ENCODE measurements around the gene OLA1.

The OLA1 gene

DNA sequence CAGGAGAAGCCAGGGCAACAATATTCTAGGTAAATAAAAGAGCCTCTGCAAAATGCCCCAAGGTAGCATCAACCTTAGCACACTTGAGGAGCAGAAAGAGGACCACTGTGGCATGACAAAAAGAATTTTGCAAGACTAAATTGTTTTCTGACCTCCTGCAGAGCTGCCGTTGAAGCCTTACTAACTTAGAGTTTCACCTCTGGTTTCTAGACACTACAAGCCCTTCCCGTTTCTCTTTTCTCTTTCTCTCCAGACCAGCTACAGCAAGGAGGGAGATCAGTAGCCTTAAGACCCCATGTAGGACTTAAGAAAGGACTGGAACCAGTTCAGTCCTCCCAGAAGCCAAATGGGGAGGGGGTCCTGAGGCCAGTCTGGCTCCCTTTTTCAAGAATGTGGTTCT, 209.9 kb downstream of the OLA1 start:
- no peak for DNase-seq (ENCODE audit: low read depth in 2 of 2, low spot score in 1 of 2)

- no peak for DNase-seq (ENCODE audit: low read depth in 2 of 2, low spot score in 1 of 2)
These were observed 211.5 kb downstream of the OLA1 start for GRCh38 chr2:174036825-174037224.

DNA sequence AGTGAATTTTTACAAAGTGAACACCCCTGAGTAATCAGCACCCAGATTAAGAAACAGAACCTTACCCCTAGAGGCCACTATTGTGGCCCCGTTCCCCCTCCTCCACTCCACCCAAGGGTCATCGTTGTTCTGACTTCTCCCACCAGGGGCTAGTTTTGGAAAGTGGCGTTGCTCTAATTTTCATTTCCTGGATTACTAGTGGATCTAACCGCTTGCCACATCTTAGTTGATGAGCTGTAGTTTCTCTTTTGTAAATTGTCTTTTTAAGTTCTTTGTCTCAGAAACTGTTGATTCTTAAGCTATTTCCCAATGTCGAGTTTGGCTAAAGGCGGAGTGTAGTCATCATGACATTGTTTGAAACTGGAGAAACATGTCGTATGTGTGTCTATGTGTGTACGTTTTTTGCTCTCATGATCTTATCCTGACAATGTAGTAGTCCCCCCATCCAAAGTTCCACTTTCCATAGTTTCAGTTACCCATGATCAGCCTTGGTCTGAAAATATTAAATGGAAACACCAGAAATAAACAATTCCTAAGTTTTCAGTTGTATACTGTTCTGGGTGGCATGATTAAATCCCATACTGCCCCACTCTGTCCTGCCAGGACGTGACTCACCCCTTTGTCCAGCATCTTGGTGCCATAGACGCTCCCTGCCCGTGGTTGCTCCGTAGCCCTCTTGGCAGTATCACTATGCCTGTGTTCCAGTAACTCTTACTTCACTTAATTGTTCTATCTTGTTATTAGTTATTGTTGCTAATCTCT, 212.2 kb downstream of the OLA1 start:
- no peak for DNase-seq (ENCODE audit: low read depth in 2 of 2, low spot score in 1 of 2)

- no peak for DNase-seq (ENCODE audit: low read depth in 2 of 2, low spot score in 1 of 2)
These were observed 213.2 kb downstream of the OLA1 start for GRCh38 chr2:174035117-174035635.

- DNase-seq (ENCODE audit: low read depth in 2 of 2, low spot score in 1 of 2), result no peak
These were observed 215.2 kb downstream of the OLA1 start for GRCh38 chr2:174033163-174033550.

DNA sequence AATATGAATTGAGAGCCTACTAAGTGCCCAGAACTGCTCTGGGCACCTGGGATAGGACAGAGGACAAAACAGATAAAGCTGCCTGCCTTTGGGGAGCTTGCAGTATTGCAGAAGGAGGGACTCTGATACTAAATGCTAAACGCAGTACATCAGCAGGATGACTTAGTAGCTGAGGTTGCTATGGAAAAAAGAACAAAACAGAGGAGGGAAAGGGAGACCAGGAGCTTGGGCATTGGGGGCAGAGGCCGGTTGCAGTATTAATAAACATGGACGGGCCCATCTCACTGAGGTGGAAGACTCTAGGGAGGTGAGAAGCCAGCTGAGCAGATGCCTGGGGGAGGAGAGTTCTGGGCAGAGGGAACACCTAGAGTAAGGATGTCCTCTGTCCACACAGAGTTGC, 217.1 kb downstream of the OLA1 start:
- no peak for DNase-seq (ENCODE audit: low read depth in 2 of 2, low spot score in 1 of 2)

- no peak for DNase-seq (ENCODE audit: low read depth in 2 of 2, low spot score in 1 of 2)
These were observed 219.4 kb downstream of the OLA1 start for GRCh38 chr2:174028935-174029334.

GRCh38 chr2:174027956-174028355, 220.4 kb downstream of the OLA1 start:
- no peak for DNase-seq (ENCODE audit: low read depth in 2 of 2, low spot score in 1 of 2)

DNA sequence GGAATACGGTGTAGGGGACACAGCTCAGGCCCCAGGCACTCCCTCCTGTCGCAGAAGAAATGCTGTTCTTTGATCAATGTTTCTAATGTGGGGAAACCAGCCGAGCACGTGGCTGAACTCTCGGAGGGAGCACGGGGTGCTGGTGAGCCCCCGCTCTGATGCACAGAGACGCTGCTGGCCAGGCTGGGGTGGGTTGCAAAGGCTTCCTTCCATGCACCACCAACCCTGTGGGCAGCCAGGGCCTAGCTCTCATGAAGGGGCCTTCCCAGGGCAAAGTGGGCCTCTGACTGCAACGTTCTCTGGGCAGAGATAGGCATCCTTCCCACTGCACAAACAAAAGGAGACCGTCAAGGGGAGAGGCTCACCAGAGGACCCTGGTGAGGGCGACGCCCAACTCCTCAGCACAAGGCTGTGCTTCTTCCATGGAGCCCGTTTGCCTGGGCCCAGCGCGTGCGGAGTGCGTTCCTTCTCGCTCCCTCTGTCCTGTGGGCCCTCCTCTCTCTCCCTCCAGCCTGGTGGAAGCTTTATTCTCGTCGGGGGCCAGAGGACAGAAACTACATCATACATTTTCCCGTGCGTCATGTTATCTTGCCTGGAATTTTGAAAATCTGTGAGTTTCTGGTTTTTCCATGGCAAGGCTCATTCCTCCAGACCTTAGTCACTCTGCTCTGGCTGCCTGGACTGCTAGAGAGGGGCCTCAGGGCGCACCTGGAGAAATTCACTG, 222.0 kb downstream of the OLA1 start:
- DNase-seq (ENCODE audit: low read depth in 2 of 2, low spot score in 1 of 2), result no peak

DNA sequence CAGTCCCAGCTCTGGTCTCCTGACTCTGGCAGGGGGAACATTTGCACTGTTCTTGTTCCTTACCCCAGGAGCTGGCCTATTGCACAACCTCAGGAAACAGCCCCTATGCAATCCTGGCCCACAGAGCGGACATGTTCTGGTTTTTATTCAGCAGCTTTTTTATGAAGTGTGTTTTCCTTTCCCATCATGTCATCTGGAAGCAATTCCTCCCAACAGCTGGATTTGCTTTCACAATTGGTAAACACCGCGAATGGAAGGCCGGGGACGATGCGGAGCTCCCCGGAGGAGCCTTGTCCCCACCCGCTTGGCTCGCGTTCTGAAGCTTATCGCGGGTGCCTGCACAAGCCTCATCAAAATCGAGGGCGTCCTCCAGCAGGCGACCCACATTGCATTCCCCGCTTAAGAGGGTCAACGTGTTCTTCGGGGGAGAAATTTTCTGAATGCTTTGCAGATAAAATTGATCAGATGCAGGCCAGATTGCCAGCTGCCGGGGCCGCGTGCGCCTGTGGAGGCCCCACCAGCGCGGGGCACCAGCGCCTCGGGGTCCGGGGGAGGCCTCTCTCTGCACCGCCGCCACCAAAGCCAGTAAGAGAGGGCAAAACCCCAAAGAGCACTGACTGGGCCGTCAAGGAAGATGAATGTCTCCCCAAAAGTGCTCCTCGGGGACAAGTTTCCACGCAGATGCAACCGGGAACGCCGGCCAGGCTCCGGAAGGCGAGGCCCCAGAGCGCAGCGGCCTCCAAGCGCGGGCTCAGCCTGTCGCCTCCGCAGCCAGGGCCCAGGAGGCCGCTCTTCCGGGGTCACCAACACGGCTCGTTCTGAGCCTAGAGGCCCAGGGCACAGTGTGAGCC, 222.8 kb downstream of the OLA1 start:
- no peak for DNase-seq (ENCODE audit: low read depth in 2 of 2, low spot score in 1 of 2)

DNA sequence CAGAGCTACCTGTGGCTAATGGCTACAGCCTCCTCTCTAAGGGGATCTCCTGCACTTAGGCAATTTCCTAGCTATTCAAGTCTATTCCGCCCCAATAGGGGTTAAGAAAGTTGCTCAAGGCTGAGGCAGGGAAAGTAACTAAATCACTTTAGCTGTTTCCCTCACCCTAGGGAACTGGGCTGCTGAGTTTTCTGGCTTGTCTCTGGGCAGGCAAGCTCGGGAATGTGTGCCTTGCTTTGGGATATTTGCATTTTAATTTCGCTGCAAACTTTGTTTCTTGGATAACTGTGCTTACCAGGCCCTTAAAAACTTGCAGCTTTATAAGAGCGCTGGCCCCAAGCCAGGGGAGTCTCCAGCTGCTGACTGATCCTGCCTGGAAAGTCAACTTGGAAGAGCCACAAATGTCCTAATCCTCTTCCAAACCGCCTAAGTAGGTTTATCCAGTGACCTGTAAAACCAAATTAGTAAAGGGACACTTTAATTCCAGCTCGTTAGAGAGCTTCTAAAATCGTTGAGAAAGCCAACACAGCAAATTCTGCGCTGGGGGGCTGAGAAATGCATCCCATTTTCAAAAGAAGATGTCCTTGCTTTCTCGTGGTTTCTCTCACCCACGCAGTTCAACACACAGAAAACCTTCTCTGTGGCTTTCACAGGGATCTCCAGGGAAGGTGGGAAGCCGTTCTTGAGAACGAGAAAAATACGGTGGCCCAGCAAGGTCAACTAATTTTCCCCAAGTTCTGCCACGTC, 223.6 kb downstream of the OLA1 start:
- no peak for DNase-seq (ENCODE audit: low read depth in 2 of 2, low spot score in 1 of 2)

GRCh38 chr2:174023591-174024523, 224.5 kb downstream of the OLA1 start:
- no peak for DNase-seq (ENCODE audit: low read depth in 2 of 2, low spot score in 1 of 2)
